GM18526 (cell line): Measurements from ENCODE around the gene TMPRSS11D.

Experiments used
- POLR2A ChIP-seq: IDR thresholded peaks from 3 replicates; pipeline ENCODE4 v1.6.1; 2011; ENCODE audit not compliant: insufficient read length; ENCODE audit errors: extremely low read depth

TMPRSS11D gene, protein sequence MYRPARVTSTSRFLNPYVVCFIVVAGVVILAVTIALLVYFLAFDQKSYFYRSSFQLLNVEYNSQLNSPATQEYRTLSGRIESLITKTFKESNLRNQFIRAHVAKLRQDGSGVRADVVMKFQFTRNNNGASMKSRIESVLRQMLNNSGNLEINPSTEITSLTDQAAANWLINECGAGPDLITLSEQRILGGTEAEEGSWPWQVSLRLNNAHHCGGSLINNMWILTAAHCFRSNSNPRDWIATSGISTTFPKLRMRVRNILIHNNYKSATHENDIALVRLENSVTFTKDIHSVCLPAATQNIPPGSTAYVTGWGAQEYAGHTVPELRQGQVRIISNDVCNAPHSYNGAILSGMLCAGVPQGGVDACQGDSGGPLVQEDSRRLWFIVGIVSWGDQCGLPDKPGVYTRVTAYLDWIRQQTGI

DNA sequence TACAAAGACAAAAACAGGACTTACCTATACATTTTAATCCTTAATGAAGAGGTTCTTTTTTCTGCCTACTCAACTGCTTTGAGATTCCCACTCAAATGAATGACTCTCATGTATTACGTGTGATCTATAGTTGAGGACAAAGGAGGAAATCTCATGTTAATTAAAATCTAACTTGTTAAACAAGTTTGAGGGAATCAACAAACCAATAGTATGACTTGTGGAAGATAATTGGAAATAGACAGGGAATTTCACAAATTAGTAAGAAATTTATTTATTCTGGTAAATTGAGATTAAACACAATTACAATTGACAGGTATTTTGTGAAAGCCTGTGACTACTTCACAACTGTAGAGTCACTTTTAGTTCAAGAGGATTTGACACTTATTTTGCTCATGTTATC lies at the start of gene TMPRSS11D:
TSS of gene TMPRSS11D (minus strand) at position 101 of the 400 bp plus-strand sequence. CDS start at position 32, 69 bp downstream.
- TF ChIP-seq POLR2A, result no peak

DNA sequence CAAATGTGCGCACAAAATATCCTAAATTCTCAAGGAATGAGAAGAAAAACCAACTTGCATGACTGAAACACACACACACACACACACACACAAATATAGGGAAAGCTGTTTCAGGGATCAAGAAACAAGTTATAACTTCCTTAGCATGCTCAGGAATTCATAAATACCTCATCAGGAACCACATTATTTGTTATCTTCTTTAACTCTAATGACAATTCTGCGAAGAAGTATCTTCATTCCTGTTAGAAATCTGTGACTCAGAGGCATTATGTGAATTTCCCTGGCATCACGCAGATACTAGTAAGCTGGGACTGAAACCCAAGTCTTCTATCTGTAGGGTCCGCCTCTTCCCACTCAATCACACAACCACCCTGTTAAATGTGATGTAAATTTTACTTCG lies 49.2 kb upstream of the TMPRSS11D start:
- TF ChIP-seq POLR2A, result no peak

DNA sequence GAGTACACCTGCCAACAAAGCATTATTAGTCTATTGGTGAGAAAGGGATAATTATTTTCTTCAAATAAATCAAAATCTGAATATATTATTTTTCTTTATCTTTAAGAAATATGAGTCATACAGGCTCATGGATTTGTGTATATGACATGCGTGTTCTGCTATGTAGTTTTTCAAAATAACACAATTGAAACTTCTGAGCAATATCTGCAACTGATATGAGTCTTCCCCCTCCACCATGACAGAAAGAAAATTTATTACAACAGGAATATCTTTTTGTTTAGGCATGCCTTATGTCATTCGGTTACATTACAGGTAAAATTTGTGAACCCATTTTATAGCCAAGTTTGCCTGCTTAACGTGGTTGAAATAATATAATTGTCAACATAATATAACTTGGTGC lies 47.5 kb upstream of the TMPRSS11D start:
- no peak for TF ChIP-seq POLR2A

DNA sequence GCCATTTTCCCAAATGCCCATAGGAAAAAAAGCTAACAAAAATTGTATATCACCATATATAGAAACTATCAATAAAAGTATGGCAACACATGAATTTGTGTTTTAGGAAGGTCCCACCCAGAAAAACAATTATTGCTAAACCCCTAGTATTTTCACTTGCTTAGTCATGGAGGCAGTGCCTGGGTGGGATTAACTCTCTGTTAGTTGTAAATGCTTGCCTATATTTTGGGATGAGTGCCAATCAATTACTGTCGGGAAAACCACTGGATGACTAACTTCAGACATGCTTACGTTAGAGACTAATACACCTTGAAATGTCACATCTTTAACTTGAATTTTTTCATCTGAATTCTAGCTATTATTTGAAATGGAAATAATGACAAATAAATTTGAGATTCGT lies 45.6 kb upstream of the TMPRSS11D start:
- TF ChIP-seq POLR2A, result no peak

- TF ChIP-seq POLR2A, result no peak
Observed at GRCh38 chr4:67928546-67928945, 44.7 kb upstream of the TMPRSS11D start.

DNA sequence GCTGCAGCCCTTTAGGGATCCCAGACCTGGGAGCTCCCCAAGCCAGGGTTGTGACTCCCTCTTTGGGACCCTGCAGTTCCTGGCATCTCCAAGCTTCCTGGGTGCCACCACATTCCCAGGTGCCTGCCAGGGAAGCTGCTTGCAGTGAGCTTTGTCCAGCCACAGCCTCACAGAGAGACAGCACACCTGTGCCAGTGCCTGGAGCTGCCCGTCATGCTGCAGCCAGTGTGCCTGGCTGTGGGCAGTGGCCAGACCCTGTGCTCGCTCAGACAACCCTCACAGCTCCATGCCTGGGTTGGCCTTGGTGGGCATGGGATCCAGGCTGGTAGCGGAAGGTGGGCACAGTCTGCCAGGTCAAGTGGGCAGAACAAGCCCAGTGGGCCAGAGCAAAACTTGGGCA lies 43.4 kb upstream of the TMPRSS11D start:
- TF ChIP-seq POLR2A, result no peak

GRCh38 chr4:67926485-67926884 lies 42.7 kb upstream of the TMPRSS11D start:
- no peak for TF ChIP-seq POLR2A

- TF ChIP-seq POLR2A, result no peak
Observed at GRCh38 chr4:67922697-67923096, 38.9 kb upstream of the TMPRSS11D start.

GRCh38 chr4:67918428-67918827 lies 34.6 kb upstream of the TMPRSS11D start:
- no peak for TF ChIP-seq POLR2A

GRCh38 chr4:67915400-67915966 lies 31.7 kb upstream of the TMPRSS11D start:
- TF ChIP-seq POLR2A, result no peak

DNA sequence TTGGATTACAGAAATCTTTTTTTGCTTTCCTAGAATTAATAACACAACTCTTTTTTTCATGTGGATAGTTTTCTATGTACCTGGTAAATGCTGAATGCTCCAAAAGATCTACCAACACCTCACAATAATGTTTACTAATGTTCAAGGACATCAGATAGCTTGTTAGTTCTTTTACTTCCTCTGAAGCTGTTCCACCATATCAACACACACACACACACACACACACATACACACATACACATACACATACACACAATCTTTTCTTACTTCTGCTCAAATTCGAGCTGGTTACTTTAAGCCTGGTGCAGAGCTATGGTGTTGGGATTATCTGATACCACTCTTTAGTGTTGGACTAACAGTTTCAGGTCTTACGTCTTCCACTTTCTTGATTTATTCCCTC lies 28.3 kb upstream of the TMPRSS11D start:
- no peak for TF ChIP-seq POLR2A

DNA sequence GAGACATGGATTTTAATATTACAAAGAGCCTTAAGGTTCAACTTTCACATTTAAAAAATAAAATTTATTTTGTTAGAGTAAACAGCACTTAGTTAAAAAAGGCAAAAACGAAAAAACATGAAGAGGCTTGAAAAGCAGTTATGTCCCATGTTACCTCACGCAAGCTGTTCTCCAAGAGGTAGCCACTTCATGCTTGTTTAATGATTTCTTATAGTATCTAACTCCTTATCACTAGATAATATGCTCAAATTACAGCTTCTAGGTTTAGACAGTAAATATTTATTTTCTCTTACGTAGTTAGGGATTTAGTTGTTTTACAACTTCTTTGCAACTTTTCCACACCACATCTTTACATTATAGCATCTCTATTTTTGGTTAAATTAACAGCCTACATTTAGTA lies 27.8 kb upstream of the TMPRSS11D start:
- no peak for TF ChIP-seq POLR2A

GRCh38 chr4:67911141-67911540 lies 27.3 kb upstream of the TMPRSS11D start:
- no peak for TF ChIP-seq POLR2A

- TF ChIP-seq POLR2A, result no peak
Observed at GRCh38 chr4:67910585-67910905, 26.7 kb upstream of the TMPRSS11D start.

- TF ChIP-seq POLR2A, result no peak
Observed at GRCh38 chr4:67909905-67910584, 26.2 kb upstream of the TMPRSS11D start.

- no peak for TF ChIP-seq POLR2A
Observed at GRCh38 chr4:67907650-67908049, 23.8 kb upstream of the TMPRSS11D start.
